A673 (cell line): ENCODE data around the gene SH3RF3.

Experiments
- CTCF ChIP-seq: fragments of 300-800, 200-600 bp; sonication (generic); conservative IDR thresholded peaks from 2 replicates; pipeline ENCODE4 v1.5.1; 2017; ENCODE audit warnings: low read depth, mild to moderate bottlenecking, antibody characterized with exemption, low read length, moderate library complexity, mixed read lengths
- EZH2 ChIP-seq: fragments of 200-600 bp; sonication (generic); IDR thresholded peaks from 2 replicates; pipeline ENCODE4 v1.6.1; 2017; ENCODE audit warnings: borderline replicate concordance, low read depth, mild to moderate bottlenecking, mixed read lengths, antibody characterized with exemption, low read length; ENCODE audit not compliant: poor library complexity, severe bottlenecking

DNA sequence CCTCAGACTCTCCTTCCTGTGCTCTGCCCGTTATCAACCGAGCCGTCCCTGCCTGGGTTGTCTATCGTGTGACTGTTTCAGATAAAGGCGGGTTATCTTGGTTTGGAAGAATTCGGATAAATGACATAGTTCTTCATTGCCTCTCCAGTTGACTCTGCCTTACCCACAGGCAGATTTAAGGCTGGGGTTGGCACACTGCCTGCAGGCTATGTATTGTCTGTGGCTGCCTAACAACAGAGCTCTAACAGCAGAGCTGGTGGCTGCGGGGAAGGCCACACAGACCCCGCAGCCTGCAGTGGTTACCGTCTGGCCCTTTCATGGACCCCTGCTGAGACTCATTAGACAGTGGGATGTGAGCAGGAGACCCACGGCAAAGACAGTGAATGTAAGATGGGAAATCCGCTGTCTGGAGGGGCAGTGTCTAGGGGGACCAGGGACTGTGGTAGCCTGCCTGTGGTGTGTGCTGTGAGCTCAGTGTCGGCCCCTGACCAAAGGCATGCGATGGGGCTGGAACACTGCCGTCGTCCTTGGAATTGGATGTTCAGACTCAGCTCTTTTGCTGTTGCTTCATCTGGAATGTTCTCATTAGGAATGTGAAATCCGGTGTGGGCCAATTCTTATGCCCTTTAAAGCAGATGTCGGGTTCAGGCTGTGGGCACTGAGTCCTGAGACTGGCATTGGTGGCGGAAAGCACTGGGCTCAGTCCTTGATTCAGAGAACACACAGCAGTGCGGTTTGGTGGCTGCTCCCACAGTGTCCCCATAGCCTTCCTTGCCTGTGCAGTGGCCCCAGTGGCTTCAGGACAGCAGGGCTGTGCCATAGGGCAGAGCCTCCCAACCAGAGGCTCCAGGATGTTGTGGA, 44.5 kb downstream of the SH3RF3 start:
- TF ChIP-seq CTCF (no peak), EZH2 (no peak)
